SK-N-SH (cell line): ENCODE results near the gene RASL12. TPM values are rescaled to one million over a fixed set of nuclear protein-coding genes. Genes with fewer than 3 reads are reported as not detected.

Experiments used
- CTCF ChIA-PET: fragments of 300-600, 350-600 bp; formaldehyde crosslinking; extraction: SDS; loops from one replicate; lab custom pipeline; 2021; lab: Yijun Ruan, JAX
- POLR2A ChIA-PET: fragments of 350-600 bp; sonication (Branson Sonifier 250); formaldehyde crosslinking; extraction: SDS; loops from one replicate; lab custom pipeline; 2020; ENCODE audit warnings: antibody characterized with exemption, inconsistent platforms; lab: Yijun Ruan, JAX
- DNase-seq: peaks from one replicate; pipeline ENCODE4 v3.0.0; 2012
- H2AFZ ChIP-seq: fragments of 200-600 bp; sonication (generic); 2 replicates; pipeline ENCODE4 v1.8.1; 2016; ENCODE audit warnings: antibody characterized with exemption, mild to moderate bottlenecking, low read depth
- H3F3A ChIP-seq: fragments of 200-600 bp; sonication (generic); replicated peaks from 2 replicates; pipeline ENCODE3; 2016; ENCODE audit warnings: antibody characterized with exemption, mild to moderate bottlenecking; ENCODE audit not compliant: insufficient read depth
- H3K27ac ChIP-seq, 2 experiments: fragments of 200-500 bp in 1 of 2; fragments of 200-600 bp in 1 of 2; sonication (Bioruptor generic) in 1 of 2; sonication (generic), shearing (Covaris generic) in 1 of 2; 2 replicates each; pipeline versions ENCODE4 v1.5.1 to v1.6.1; 2014 to 2016; ENCODE audit warnings: low read depth in 2 of 2, inconsistent platforms in 1 of 2, low read length in 1 of 2, mild to moderate bottlenecking in 1 of 2, mixed read lengths in 1 of 2
- H3K27me3 ChIP-seq: fragments of 200-600 bp; sonication (generic), shearing (Covaris generic); 2 replicates; pipeline ENCODE4 v1.6.1; 2016; ENCODE audit warnings: mixed run types; ENCODE audit not compliant: insufficient read depth
- H3K36me3 ChIP-seq, 2 experiments: fragments of 200-500 bp in 1 of 2; fragments of 200-600 bp in 1 of 2; sonication (Bioruptor generic) in 1 of 2; sonication (generic) in 1 of 2; replicated peaks in 1 of 2; 2 replicates each; pipeline versions ENCODE3 to v1.5.1; 2014 to 2016; ENCODE audit warnings: low read length in 1 of 2, mild to moderate bottlenecking in 1 of 2; ENCODE audit not compliant: insufficient read depth in 2 of 2, control insufficient read depth in 1 of 2
- H3K4me1 ChIP-seq, 2 experiments: fragments of 200-500 bp in 1 of 2; fragments of 200-600 bp in 1 of 2; sonication (Bioruptor generic) in 1 of 2; sonication (generic), shearing (Covaris generic) in 1 of 2; 2 replicates each; pipeline versions ENCODE4 v1.5.1 to v1.6.1; 2014 to 2016; ENCODE audit warnings: low read depth in 1 of 2, low read length in 1 of 2, mixed run types in 1 of 2; ENCODE audit not compliant: insufficient read depth in 2 of 2, control insufficient read depth in 1 of 2
- H3K4me2 ChIP-seq: fragments of 200-600 bp; sonication (generic), shearing (Covaris generic); 2 replicates; pipeline ENCODE4 v1.6.1; 2017; ENCODE audit warnings: mixed run types
- H3K4me3 ChIP-seq, 2 experiments: fragments of 200-500 bp in 1 of 2; fragments of 200-600 bp in 1 of 2; sonication (Bioruptor generic) in 1 of 2; sonication (generic), shearing (Covaris generic) in 1 of 2; 2 replicates each; pipeline versions ENCODE4 v1.5.1 to v1.8.1; 2014 to 2016; ENCODE audit warnings: low read depth in 2 of 2, inconsistent platforms in 1 of 2, low read length in 1 of 2, mild to moderate bottlenecking in 1 of 2, mixed read lengths in 1 of 2, moderate library complexity in 1 of 2
- H3K79me2 ChIP-seq: fragments of 200-600 bp; sonication (generic); 2 replicates; pipeline ENCODE4 v1.8.1; 2017; ENCODE audit warnings: mild to moderate bottlenecking; ENCODE audit not compliant: insufficient read depth
- H3K9ac ChIP-seq: fragments of 200-600 bp; sonication (generic); 2 replicates; pipeline ENCODE4 v1.6.1; 2017; ENCODE audit warnings: mixed run types
- H3K9me2 ChIP-seq: fragments of 200-600 bp; sonication (generic); 2 replicates; pipeline ENCODE4 v1.6.1; 2017; ENCODE audit warnings: mixed run types
- H3K9me3 ChIP-seq: fragments of 200-600 bp; sonication (generic); 2 replicates; pipeline ENCODE4 v1.6.1; 2017; ENCODE audit warnings: mixed run types, mild to moderate bottlenecking, moderate library complexity
- H4K20me1 ChIP-seq: fragments of 200-600 bp; sonication (generic); 2 replicates; pipeline ENCODE4 v1.6.1; 2017; ENCODE audit warnings: mild to moderate bottlenecking, mixed run types; ENCODE audit not compliant: insufficient read depth
- CHD2 ChIP-seq: fragments of 150-350 bp; IDR thresholded peaks from 2 replicates; pipeline ENCODE4 v1.6.1; 2018; ENCODE audit warnings: low read length; ENCODE audit not compliant: partially characterized antibody
- EP300 ChIP-seq, 2 experiments: IDR thresholded peaks; 2 replicates each; pipeline versions ENCODE4 v1.4.0 to v1.6.1; 2012; ENCODE audit warnings: borderline replicate concordance in 1 of 2, low read depth in 1 of 2, low read length in 1 of 2
- EZH2phosphoT487 ChIP-seq: fragments of 200-600 bp; sonication (generic); IDR thresholded peaks from 2 replicates; pipeline ENCODE4 v1.6.1; 2017; ENCODE audit warnings: low read depth, mixed run types, mild to moderate bottlenecking, antibody characterized with exemption, moderate library complexity, borderline replicate concordance
- FOXJ3 ChIP-seq: sonication (generic); formaldehyde crosslinking; IDR thresholded peaks from 2 replicates; pipeline ENCODE4 v1.5.1; 2020; ENCODE audit warnings: mild to moderate bottlenecking, missing genetic modification reagents
- FOXM1 ChIP-seq: IDR thresholded peaks from 2 replicates; pipeline ENCODE4 v1.4.0; 2012; ENCODE audit warnings: low read depth, mild to moderate bottlenecking
- GABPA ChIP-seq: IDR thresholded peaks from 2 replicates; pipeline ENCODE4 v1.4.0; 2012; ENCODE audit warnings: low read depth, mild to moderate bottlenecking
- JUND ChIP-seq: IDR thresholded peaks from 2 replicates; pipeline ENCODE4 v1.4.0; 2012
- NFIC ChIP-seq: IDR thresholded peaks from 2 replicates; pipeline ENCODE4 v1.4.0; 2012; ENCODE audit warnings: borderline replicate concordance
- NRF1 ChIP-seq: IDR thresholded peaks from 2 replicates; pipeline ENCODE4 v1.6.1; 2012; ENCODE audit warnings: low read depth, mild to moderate bottlenecking, low read length
- POLR2AphosphoS5 ChIP-seq: IDR thresholded peaks from 2 replicates; pipeline ENCODE4 v1.6.1; 2012; ENCODE audit warnings: low read depth, low read length
- RAD21 ChIP-seq: IDR thresholded peaks from 2 replicates; pipeline ENCODE4 v1.6.1; 2012; ENCODE audit warnings: mild to moderate bottlenecking, low read length
- RCOR1 ChIP-seq: fragments of 150-350 bp; IDR thresholded peaks from 2 replicates; pipeline ENCODE4 v1.6.1; 2017; ENCODE audit warnings: antibody characterized with exemption, low read length
- RXRA ChIP-seq: IDR thresholded peaks from 2 replicates; pipeline ENCODE4 v1.4.0; 2012; ENCODE audit warnings: low read depth, mild to moderate bottlenecking, borderline replicate concordance
- SIN3A ChIP-seq: IDR thresholded peaks from 2 replicates; pipeline ENCODE4 v1.6.1; 2012; ENCODE audit warnings: low read depth, mild to moderate bottlenecking, low read length, moderate library complexity, borderline replicate concordance
- SMC3 ChIP-seq: IDR thresholded peaks from 2 replicates; pipeline ENCODE4 v1.6.1; 2012; ENCODE audit warnings: low read depth, low read length, improper control_type of control experiment
- TCF12 ChIP-seq: IDR thresholded peaks from 2 replicates; pipeline ENCODE4 v1.4.0; 2012
- TEAD4 ChIP-seq: IDR thresholded peaks from 2 replicates; pipeline ENCODE4 v1.4.0; 2012; ENCODE audit warnings: mild to moderate bottlenecking, borderline replicate concordance; ENCODE audit not compliant: insufficient read depth
- WGBS: methylation state at CpG from one replicate; pipeline ENCODE4 v1.1.6; 2017; ENCODE audit warnings: low lambda C conversion rate; 5-methylcytosine and 5-hydroxymethylcytosine counted together
- polyA plus RNA-seq, 3 experiments: library from polyadenylated mRNA; depleted of rRNA; stranded (reverse); fragments of >200 nt; gene quantifications; 2 replicates each; pipeline ENCODE4 v1.2.3, GENCODE V29; 2012
- TF ChIP-seq, protein P1 (sequence below): IDR thresholded peaks from 2 replicates; pipeline ENCODE4; 2012
- TF ChIP-seq, protein P2 (sequence below): IDR thresholded peaks from 2 replicates; pipeline ENCODE4 v1.4.0; 2012; ENCODE audit warnings: low read depth
- TF ChIP-seq, protein P3 (sequence below): IDR thresholded peaks from 2 replicates; pipeline ENCODE4 v1.4.0; 2012; ENCODE audit warnings: low read depth, borderline replicate concordance
- TF ChIP-seq, protein P4 (sequence below): fragments of 150-350 bp; IDR thresholded peaks from 2 replicates; pipeline ENCODE4 v1.6.1; 2016; ENCODE audit warnings: mild to moderate bottlenecking, low read depth, low read length

RASL12 gene
- polyA plus RNA-seq, 1 of the 3 experiments (the other 2 are of a cell fraction) = not detected

DNA sequence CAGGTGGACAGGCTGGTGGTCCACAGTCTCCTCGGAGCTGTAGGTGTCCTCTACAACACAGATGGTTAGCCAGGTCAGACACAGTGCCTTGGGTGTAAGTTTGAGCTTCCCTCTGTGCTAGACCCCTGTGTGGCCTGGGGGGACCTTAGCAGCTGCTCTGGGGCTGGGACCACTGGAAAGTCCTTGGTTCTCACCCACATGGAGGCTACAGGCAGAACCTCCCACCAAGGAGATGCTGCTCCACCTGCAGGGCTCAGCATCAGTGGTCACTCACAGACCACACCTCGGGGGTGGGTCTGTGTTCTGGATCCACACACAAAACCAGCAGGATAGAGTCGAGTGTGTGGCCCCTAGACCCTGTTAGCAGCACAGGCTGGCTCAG, 8.4 kb downstream of the RASL12 start:
- H3K4me2 ChIP-seq = no peak overlapping the region
- TF ChIP-seq, protein P1, sequence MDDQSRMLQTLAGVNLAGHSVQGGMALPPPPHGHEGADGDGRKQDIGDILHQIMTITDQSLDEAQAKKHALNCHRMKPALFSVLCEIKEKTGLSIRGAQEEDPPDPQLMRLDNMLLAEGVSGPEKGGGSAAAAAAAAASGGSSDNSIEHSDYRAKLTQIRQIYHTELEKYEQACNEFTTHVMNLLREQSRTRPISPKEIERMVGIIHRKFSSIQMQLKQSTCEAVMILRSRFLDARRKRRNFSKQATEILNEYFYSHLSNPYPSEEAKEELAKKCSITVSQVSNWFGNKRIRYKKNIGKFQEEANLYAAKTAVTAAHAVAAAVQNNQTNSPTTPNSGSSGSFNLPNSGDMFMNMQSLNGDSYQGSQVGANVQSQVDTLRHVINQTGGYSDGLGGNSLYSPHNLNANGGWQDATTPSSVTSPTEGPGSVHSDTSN = no peak
- TF ChIP-seq EP300 (IDR thresholded peaks at IDR 0.05; ENCODE audit: borderline replicate concordance in 1 of 2, low read depth in 1 of 2, low read length in 1 of 2) (no peak), FOXJ3 (CRISPR knock-in tag) (no peak), RXRA (no peak), NRF1 (no peak), EZH2phosphoT487 (no peak), GABPA (no peak)
- no peaks in the 10 kb centered on the region for H3K79me2 ChIP-seq
- no peak overlapping the region for H3K9ac ChIP-seq
- no peak overlapping the region for H2AFZ ChIP-seq
- peaks cover 0 to 4% of the 10 kb centered on the region in 2 experiments; a peak in 1 of 4 replicates for H3K4me1 ChIP-seq
- H3K9me2 ChIP-seq = no peaks in the 10 kb centered on the region
- peak; percentile 6 for DNase-seq
- no peak overlapping the region for H3K27ac ChIP-seq
- no peaks in the 10 kb centered on the region for H3F3A ChIP-seq
- ChIA-PET POLR2A (interaction anchor here (0.6 kb wide), 1 partner anchor 28 kb away, joined by 3 read pairs; no protein-coding TSS in a partner anchor), CTCF (interaction anchor here (1.1 to 2.3 kb wide), 3 partner anchors 19 to 42 kb away, joined by 3 to 6 read pairs (median 6); no protein-coding TSS in a partner anchor)
- WGBS = 0% methylated on average over 2 of the region's 3 CpGs
- no peak overlapping the region for H3K4me3 ChIP-seq
- H3K36me3 ChIP-seq = no peaks in the 10 kb centered on the region
- H4K20me1 ChIP-seq = no peaks in the 10 kb centered on the region
- no peaks in the 10 kb centered on the region for H3K27me3 ChIP-seq
- no peaks in the 10 kb centered on the region for H3K9me3 ChIP-seq

DNA sequence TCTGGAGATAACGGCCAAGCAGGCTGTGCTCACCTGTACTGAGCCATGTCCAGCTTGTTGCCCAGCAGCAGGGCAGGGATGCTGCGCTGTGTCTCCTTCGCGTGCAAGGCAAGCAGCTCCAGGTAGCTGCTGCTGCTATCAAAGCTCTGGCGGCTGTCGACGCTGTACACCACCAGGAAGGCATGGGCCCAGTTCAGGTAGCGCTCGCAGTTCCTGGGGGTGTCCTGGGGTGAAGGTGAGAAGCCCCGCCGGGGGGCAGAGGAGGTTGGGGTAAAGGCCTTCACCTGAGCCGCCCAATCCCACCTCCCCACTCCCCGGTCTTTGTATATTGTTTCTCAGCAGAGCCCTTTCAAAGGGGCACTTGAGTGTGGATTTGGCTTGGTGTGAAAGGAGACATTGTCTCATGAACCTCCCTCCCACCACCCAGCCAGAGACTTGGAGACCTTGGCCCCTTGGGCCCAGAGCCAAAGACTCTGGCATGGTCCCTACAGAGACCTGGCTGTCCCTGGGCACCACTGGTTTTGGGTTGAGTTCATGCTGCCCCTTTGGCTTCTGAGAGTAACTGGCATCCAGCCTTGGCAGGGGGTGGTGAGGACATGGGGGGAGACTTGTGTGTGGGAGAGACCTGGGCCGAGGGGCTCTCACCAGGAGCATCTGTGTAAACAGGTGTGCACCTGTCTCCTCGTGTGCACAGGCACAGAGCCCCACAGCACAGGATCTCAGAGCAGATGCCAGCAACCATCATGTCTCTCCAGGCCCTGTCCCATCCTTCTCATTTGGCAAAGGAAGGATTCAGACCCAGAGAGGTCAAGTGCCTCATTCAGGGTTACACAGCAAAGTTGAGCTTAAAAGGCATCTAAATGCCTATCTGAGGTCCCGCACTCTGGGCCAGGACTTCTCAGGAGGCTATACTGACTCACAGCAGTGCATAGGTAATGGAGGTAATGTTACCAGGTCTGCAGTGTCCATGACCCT, 9.1 kb downstream of the RASL12 start:
- no peak overlapping the region for H3K9ac ChIP-seq
- ChIA-PET POLR2A (no interaction called here), CTCF (interaction anchor here (1.1 to 2.3 kb wide), 4 partner anchors 19 to 42 kb away, joined by 3 to 6 read pairs (median 5); no protein-coding TSS in a partner anchor)
- no peak overlapping the region for H3K4me2 ChIP-seq
- H3K9me3 ChIP-seq = no peaks in the 10 kb centered on the region
- no peaks in the 10 kb centered on the region for H3K9me2 ChIP-seq
- no peaks in the 10 kb centered on the region for H3F3A ChIP-seq
- no peak for TF ChIP-seq RCOR1
- TF ChIP-seq CHD2 = no peak
- TF ChIP-seq, protein P2, sequence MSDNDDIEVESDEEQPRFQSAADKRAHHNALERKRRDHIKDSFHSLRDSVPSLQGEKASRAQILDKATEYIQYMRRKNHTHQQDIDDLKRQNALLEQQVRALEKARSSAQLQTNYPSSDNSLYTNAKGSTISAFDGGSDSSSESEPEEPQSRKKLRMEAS = no peak
- TF ChIP-seq SIN3A = no peak
- no peak for TF ChIP-seq NRF1
- no peak for TF ChIP-seq TCF12
- no peak for TF ChIP-seq SMC3
- no peak for TF ChIP-seq RAD21
- TF ChIP-seq JUND = no peak
- no peak for TF ChIP-seq POLR2AphosphoS5
- no peak for TF ChIP-seq TEAD4
- TF ChIP-seq, protein P3, sequence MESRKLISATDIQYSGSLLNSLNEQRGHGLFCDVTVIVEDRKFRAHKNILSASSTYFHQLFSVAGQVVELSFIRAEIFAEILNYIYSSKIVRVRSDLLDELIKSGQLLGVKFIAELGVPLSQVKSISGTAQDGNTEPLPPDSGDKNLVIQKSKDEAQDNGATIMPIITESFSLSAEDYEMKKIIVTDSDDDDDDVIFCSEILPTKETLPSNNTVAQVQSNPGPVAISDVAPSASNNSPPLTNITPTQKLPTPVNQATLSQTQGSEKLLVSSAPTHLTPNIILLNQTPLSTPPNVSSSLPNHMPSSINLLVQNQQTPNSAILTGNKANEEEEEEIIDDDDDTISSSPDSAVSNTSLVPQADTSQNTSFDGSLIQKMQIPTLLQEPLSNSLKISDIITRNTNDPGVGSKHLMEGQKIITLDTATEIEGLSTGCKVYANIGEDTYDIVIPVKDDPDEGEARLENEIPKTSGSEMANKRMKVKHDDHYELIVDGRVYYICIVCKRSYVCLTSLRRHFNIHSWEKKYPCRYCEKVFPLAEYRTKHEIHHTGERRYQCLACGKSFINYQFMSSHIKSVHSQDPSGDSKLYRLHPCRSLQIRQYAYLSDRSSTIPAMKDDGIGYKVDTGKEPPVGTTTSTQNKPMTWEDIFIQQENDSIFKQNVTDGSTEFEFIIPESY = no peak
- TF ChIP-seq NFIC = no peak
- no peak for TF ChIP-seq FOXM1
- no peak for TF ChIP-seq FOXJ3 (CRISPR knock-in tag)
- TF ChIP-seq RXRA = no peak
- TF ChIP-seq, protein P4, sequence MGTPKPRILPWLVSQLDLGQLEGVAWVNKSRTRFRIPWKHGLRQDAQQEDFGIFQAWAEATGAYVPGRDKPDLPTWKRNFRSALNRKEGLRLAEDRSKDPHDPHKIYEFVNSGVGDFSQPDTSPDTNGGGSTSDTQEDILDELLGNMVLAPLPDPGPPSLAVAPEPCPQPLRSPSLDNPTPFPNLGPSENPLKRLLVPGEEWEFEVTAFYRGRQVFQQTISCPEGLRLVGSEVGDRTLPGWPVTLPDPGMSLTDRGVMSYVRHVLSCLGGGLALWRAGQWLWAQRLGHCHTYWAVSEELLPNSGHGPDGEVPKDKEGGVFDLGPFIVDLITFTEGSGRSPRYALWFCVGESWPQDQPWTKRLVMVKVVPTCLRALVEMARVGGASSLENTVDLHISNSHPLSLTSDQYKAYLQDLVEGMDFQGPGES = no peak
- DNase-seq = peak; percentile 4
- H2AFZ ChIP-seq = no peak overlapping the region
- no peak overlapping the region for H3K27ac ChIP-seq
- H3K4me1 ChIP-seq = peaks cover 0 to 4% of the 10 kb centered on the region in 2 experiments; a peak in 1 of 4 replicates
- H3K36me3 ChIP-seq = no peaks in the 10 kb centered on the region
- no peaks in the 10 kb centered on the region for H3K27me3 ChIP-seq
- no peak overlapping the region for H3K4me3 ChIP-seq
- WGBS = 78% methylated on average over 10 of the region's 16 CpGs
- H4K20me1 ChIP-seq = no peaks in the 10 kb centered on the region
- no peaks in the 10 kb centered on the region for H3K79me2 ChIP-seq
